Stimulated activated CD8-positive, alpha-beta memory T cell treated with anti-CD3 and anti-CD28 coated beads, Interleukin-7, amount 100 ng/mL, for 48 hours (primary cell): ENCODE measurements around the gene EIF4E1B.

Experiments
- DNase-seq, 2 donors: peaks; one replicate each; pipeline ENCODE4 v3.0.0-alpha.2; 2020; ENCODE audit warnings: low read depth in 1 of 2; ENCODE audit errors: extremely low read depth in 1 of 2

Gene EIF4E1B

GRCh38 chr5:176625966-176626875 lies 4.3 kb upstream of the EIF4E1B start:
- DNase-seq, result no peak

GRCh38 chr5:176626876-176627236 lies 3.6 kb upstream of the EIF4E1B start:
- no peak for DNase-seq

- DNase-seq, result no peak
These were observed 2.9 kb upstream of the EIF4E1B start for GRCh38 chr5:176627582-176627981.

GRCh38 chr5:176628406-176629228 lies 1.9 kb upstream of the EIF4E1B start:
- no peak for DNase-seq

DNA sequence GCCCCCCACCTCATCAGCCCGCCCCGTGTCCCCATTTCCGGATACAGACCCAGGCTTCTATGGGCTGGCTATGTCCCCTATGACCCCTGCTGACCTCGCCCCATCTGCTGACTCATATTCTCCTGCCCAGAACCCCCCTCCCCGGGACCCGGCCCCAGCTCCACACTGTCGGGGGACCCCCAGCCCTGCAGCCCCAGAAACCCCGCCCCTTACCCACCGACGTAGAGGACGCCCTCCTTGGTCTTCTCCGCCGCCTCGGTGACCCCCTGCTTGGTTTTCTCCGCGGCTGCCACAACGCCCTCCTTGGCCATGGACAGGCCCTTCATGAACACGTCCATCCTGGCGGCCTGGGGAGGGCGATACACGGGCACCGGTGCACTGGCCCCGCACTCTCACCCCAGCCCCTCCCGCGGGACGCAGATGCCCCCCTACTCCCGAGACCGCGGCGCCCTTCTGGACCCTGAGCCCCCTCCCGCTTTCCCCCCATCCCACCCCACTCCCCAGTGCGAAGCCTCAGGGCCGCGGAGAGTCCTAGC lies 1.1 kb upstream of the EIF4E1B start:
- no peak for DNase-seq

- no peak for DNase-seq
These were observed 277 bp downstream of the EIF4E1B start for GRCh38 chr5:176630681-176631222.

- DNase-seq, result no peak
These were observed 1.1 kb downstream of the EIF4E1B start for GRCh38 chr5:176631383-176632200.

- DNase-seq, result no peak
These were observed 2.3 kb downstream of the EIF4E1B start for GRCh38 chr5:176632745-176633144.

DNA sequence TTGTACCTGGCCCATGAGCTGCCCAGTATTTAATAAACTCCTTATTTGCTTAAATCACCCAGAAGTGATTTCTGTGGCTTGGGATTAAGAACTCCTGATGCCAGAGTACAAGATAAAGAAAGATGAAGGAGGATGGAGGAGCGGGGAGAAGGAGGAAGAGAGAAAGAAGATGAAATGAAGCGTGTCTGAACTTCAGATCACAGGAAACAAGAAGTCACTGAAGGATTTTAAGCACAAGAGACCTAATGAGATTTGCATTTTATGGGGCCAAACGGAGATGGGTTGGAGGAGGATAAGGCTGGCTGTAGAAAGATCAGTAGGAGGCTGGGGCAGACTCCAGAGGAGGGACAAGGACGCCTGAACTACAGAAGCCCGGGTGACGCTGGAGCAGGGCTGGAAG lies 3.1 kb downstream of the EIF4E1B start:
- DNase-seq, result no peak

- no peak for DNase-seq
These were observed 6.0 kb downstream of the EIF4E1B start for GRCh38 chr5:176636426-176636825.

- DNase-seq, result no peak
These were observed 7.1 kb downstream of the EIF4E1B start for GRCh38 chr5:176637556-176637955.

DNA sequence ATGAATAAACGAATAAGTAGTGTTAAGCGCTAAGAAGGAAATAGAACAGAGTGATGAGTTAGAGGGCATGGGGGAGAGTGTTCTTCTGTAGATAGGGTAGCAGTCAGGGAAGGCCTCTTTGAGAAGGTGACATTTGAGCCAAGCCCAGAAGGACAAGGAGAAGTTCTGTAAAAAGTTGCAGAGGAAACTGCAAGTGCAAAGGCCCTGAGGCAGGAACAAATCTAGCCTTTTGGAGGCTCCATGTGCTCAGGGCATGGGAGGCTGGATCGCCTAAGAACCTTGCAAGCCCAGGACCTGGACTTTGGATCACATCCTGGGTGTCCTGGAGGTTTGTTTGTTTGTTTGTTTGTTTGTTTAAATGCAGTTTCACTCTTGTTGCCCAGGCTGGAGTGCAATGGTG lies 8.0 kb downstream of the EIF4E1B start:
- no peak for DNase-seq

DNA sequence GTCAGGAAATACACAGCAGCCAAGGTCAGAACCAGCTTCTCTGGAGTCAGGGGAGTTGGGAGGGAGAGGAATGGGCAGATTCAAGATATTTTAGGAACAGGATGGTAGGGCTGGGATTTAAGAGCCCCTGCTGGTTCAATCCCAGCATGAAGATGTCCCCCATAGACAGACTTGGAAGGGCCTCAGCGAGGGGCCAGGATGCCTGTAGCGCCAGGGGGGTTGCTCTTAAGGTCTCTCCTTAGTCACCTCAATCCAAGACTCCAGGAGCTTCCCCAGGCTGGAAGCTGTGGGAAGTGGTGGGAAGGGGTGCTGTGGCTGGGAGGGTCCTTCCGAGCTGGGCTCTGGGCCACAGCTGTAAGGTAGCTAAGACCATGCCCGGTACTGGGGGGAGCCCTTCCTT lies 8.7 kb downstream of the EIF4E1B start:
- DNase-seq, result no peak

DNA sequence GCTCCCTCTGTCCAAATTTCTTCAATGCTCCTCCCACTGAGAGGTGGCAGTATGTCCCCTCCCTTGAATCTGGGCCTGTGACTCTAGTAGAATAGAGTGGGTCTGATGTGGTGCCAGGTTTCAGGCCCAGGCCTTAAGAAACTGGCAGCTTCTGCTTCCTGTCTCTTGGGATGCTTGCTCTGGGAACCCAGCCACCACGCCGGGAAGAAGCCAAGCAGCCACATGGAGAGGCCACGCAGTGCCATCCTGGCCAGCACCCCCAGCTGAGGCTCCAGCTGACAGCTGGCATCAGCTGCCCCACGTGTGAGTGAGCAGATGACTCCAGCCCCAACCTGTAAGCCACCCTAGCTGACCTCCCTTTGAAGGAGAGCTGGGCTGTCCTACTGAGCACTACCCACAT lies 9.5 kb downstream of the EIF4E1B start:
- no peak for DNase-seq

- DNase-seq, result no peak
These were observed 10.1 kb downstream of the EIF4E1B start for GRCh38 chr5:176640616-176641015.

- DNase-seq, result no peak
These were observed 12.4 kb downstream of the EIF4E1B start for GRCh38 chr5:176642675-176643490.

DNA sequence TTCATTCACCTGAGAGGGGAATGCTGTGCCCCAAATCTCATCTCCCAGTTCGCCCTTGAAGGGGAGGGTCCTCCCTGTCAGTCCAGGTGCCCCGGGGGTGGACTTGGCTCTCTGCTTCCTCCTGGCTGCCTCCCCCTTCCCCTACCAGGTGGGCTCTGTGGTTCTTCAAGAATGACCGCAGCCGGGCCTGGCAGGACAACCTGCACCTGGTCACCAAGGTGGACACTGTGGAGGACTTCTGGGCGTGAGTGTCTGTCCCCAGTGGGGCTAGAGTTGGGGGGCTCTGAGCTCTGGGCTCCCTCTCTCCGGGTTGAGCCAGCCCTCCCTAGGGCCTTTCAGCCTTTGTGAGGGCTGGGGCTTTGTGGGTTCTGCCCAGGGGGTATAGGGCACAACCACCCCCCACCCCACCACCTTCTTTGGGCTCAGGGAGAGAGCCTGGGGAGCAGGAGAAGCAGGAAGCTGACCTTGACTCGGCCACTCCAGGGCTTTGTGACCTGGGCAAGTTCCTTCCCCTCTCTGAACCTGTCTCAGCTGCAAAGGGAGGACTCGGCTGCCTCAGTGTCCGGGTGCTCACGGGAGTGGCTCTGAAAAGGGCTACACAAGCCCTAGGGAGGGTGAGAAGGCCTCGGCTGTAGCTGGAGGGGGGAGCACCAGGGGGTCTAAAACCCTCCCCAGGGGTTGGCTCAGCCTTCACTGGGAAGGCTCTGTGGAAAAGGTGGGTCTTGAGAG lies 13.2 kb downstream of the EIF4E1B start:
- DNase-seq, result no peak

- DNase-seq, result no peak
These were observed 13.8 kb downstream of the EIF4E1B start for GRCh38 chr5:176644294-176644693.
